PFSK-1 (cell line): ENCODE data around the gene MUC12.

Source experiments
- REST ChIP-seq, 2 experiments: IDR thresholded peaks; 2 replicates each; pipeline versions ENCODE4 v1.6.1 to v1.8.0; 2011 to 2012; ENCODE audit warnings: low read depth in 2 of 2, low read length in 2 of 2, control low read depth in 1 of 2, inconsistent platforms in 1 of 2, mild to moderate bottlenecking in 1 of 2, moderate library complexity in 1 of 2; ENCODE audit not compliant: insufficient read depth in 1 of 2
- SIN3A ChIP-seq: IDR thresholded peaks from 2 replicates; pipeline ENCODE4 v1.6.1; 2012; ENCODE audit warnings: mild to moderate bottlenecking, low read length, moderate library complexity, borderline replicate concordance; ENCODE audit not compliant: insufficient read depth
- TAF1 ChIP-seq: IDR thresholded peaks from 2 replicates; pipeline ENCODE4 v1.6.1; 2012; ENCODE audit warnings: low read length, control low read depth, borderline replicate concordance; ENCODE audit not compliant: insufficient read depth

GRCh38 chr7:101035941-101036340 is 66.6 kb downstream of the MUC12 start:
- no peak for TF ChIP-seq TAF1
- no peak for TF ChIP-seq SIN3A
- TF ChIP-seq REST (IDR thresholded peaks at IDR 0.05; ENCODE audit: insufficient read depth in 1 of 2, low read depth in 2 of 2, low read length in 2 of 2) = no peak
